ENCODE measurements around the gene CDC42SE2. TPM values are rescaled to one million over a fixed set of nuclear protein-coding genes. Genes with fewer than 3 reads are reported as not detected.

The CDC42SE2 gene
- total RNA-seq, 4 donors from 2014 or later: 30.0 to 48.3 (median 39.4) TPM

DNA sequence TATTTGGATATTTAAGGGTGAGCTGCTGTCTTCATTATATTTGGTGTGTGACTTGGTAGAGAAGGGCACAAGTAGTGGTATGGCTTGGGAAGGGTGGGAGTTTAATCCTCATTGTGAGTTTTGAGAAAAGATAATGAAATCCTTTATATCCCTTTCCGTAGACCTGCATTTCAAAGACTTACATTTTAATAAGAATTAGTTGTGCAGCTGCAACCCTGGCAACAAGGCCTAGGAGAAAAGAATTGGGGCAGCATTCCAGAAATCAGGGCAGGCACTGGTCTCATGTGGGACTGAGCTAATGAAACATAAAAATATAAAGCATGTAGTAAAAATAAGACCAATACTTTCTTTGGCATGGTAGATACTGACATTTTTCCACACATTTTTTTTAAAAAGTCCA lies 60.5 kb downstream of the CDC42SE2 start:
- TF ChIP-seq, protein P1, sequence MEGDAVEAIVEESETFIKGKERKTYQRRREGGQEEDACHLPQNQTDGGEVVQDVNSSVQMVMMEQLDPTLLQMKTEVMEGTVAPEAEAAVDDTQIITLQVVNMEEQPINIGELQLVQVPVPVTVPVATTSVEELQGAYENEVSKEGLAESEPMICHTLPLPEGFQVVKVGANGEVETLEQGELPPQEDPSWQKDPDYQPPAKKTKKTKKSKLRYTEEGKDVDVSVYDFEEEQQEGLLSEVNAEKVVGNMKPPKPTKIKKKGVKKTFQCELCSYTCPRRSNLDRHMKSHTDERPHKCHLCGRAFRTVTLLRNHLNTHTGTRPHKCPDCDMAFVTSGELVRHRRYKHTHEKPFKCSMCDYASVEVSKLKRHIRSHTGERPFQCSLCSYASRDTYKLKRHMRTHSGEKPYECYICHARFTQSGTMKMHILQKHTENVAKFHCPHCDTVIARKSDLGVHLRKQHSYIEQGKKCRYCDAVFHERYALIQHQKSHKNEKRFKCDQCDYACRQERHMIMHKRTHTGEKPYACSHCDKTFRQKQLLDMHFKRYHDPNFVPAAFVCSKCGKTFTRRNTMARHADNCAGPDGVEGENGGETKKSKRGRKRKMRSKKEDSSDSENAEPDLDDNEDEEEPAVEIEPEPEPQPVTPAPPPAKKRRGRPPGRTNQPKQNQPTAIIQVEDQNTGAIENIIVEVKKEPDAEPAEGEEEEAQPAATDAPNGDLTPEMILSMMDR (IDR thresholded peaks at IDR 0.05; ENCODE audit: low read depth): no peak

DNA sequence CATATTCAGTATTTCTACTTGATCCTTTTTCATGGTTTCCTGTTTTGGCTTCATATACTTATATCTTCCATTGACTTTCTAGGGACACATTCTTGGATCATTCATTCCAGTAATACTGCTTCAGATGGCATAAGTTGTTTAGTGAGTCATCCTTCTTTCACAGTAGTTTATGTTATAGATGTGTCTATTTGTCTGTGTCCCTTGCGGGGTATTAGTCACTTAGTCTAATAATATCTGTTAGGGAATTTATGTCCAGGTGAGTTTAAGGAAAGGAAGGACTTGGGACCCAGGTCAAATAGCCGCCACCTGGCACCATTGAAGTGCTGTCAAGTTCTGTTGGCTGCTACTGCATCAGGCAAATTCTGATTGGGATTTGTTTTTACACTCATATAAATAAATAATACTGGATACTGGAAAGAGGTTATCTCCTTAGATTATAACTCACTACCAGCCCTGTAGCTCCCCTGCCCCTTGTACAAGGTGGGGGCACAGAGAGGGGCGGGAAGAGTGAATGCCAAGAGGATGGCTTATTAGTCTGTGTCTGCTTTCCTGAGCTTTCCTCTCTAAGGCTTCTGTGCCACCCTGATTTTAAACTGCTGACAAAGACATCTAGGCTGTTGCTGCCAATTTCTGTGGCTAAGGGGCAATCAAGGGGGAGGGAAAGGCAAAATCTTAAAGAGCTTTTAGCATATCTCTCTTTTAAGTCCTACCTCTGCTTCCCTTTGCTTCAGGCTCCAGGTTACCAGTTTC lies 64.9 kb downstream of the CDC42SE2 start:
- TF ChIP-seq, protein P1 (IDR thresholded peaks at IDR 0.05; ENCODE audit: low read depth): no peak

DNA sequence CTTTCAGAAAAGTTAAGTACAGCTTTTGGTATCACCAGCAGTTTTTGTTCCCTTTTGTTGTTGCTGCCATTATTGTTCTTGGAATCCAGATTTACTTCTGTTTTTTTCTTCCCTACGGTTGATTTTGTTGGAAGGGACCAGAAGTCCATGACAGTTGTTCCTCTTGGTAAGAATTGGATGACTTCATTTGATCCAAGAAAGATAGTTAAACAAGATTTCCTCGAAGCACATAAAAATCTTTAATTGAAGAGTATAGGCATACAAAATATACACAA lies 65.4 kb downstream of the CDC42SE2 start:
- TF ChIP-seq, protein P1 (IDR thresholded peaks at IDR 0.05; ENCODE audit: low read depth): no peak

DNA sequence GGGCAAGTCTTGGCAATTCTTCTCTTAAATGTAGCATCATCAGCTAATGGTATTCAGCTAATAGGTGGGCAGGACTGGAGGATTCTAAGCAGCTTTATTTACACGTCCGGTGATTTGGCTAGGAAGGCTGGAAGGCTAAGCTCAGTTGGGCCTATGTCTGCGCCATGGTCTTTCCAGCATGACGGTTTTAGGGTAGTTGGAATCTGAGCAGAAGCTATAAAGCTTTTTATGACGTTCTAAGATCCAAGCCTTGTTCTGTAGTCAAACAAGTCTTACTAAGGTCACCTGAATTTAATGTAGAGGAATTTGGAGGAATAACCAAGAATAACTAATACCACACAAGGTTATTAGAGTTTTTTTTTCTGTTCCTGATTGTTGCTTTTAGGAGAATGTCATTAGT lies 66.2 kb downstream of the CDC42SE2 start:
- TF ChIP-seq, protein P1 (IDR thresholded peaks at IDR 0.05; ENCODE audit: low read depth): no peak

DNA sequence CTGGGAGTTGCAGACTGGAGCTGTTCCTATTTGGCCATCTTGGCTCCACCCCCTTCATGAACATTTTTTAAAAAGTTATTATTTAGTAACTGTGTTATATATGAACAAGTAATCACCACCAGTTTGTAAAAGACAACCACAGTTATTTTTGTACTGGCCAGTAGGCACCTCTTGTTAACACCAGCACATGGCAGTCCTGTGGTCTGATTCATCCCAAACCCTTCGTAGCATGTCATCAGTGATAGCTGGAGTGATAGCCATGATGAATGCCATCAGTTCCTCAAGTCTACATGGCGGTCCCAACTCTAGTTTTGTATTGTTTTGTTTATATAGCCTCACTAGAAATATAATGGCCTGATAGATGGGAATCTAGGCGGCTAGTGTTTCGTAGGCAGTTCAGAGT lies 74.2 kb downstream of the CDC42SE2 start:
- TF ChIP-seq, protein P1 (IDR thresholded peaks at IDR 0.05; ENCODE audit: low read depth): no peak

DNA sequence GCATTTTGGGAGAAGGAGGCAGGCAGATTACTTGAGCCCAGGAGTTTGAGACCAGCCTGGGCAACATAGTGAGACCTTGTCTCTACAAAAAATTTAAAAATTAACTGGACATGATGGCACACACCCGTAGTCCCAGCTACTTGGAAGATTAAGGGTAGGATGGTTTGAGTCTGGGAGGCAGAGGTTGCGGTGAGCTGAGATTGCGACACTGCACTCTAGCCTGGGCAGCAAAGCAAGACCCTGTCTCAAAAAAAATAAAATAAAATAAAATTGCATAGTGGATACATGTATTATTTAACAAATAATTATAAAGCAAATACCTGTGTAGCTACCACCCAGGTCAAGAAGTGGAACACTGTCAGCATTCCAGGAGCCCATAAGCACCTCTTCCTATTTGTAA lies 90.1 kb downstream of the CDC42SE2 start:
- TF ChIP-seq, protein P1 (IDR thresholded peaks at IDR 0.05; ENCODE audit: low read depth): no peak

DNA sequence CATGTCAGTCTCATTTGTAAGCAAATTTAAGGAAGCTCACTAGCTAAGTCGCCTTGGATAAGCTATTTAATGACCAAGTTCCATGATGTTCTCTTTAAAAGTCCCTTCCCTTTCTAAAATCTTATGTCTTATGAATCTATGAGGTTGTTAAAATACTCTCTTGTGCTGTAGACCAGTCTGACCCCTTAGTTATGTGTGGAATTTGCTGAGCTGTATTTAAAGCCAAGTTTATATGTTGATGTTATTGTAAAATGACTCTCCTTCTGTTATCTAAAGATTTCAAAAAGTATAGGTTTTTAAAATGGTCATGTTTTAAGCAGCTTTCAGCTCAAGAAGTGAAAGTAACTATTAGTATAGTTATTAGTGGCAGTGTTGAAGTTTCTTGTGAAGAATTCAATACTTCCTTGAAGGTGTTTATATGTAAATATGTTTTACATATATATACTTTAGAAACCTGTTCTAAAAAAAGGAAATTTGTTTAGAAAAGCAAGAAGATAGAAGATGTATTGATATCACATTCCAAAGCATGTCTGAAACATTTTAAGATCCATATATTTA lies 92.2 kb downstream of the CDC42SE2 start:
- TF ChIP-seq, protein P1 (IDR thresholded peaks at IDR 0.05; ENCODE audit: low read depth): no peak
